Measurements from ENCODE around the gene SEC23B. TPM values are rescaled to one million over a fixed set of nuclear protein-coding genes. Genes with fewer than 3 reads are reported as not detected.
A peak's percentile ranks its signal among the peaks of the same experiment; 100 is the strongest.

SEC23B gene
- total and polyA plus RNA-seq, 2 donors (not counting 3 experiments of a cell fraction or from before 2014, with no cell fraction given) = 38.0 to 44.0 TPM

GRCh38 chr20:18496740-18497592 is 10.8 kb upstream of the SEC23B start, which contains the start of gene RBBP9:
Gene RBBP9, minus strand, starts transcription at chr20:18497225. Its CDS starts 58 bp downstream, at chr20:18497167.
- peak; percentile 62 for FAIRE-seq
- Histone ChIP-seq H3K9me1 (replicated peaks; ENCODE audit: control insufficient read depth, extremely low read depth, insufficient read depth, low read length) (no peaks in the 10 kb centered on the region), H4K20me1 (replicated peaks; ENCODE audit: control insufficient read depth, extremely low read depth, insufficient read depth, low read length) (no peaks in the 10 kb centered on the region), H3K9me3 (replicated peaks; ENCODE audit: control insufficient read depth, insufficient read depth, low read length) (no peaks in the 10 kb centered on the region), H3K9ac (replicated peaks; ENCODE audit: extremely low read depth, insufficient read depth, low read length) (peak within 1 kb of the TSS; percentile 40), H3K27me3 (ENCODE audit: control insufficient read depth in 2 of 2, insufficient read depth in 2 of 2, low read length in 2 of 2) (no peaks in the 10 kb centered on the region), H3K4me3 (replicated peaks in 1 of 3; ENCODE audit: insufficient read depth in 1 of 3, low read depth in 1 of 3, low read length in 3 of 3) (peak within 1 kb of the TSS; percentile 52 to 86 (median 77)), H3K36me3 (ENCODE audit: control insufficient read depth in 2 of 2, extremely low read depth in 1 of 2, insufficient read depth in 2 of 2, low read length in 2 of 2) (no peaks in the 10 kb centered on the region), H3K4me1 (ENCODE audit: control insufficient read depth, extremely low read depth, insufficient read depth, low read length) (peaks cover 10% of the 10 kb centered on the region), H3K79me2 (ENCODE audit: control insufficient read depth, insufficient read depth, low read length) (peaks cover 4% of the 10 kb centered on the region), H3K27ac (ENCODE audit: insufficient read depth, low read depth, low read length) (no peak within 1 kb of the TSS), H2AFZ (ENCODE audit: low read depth, low read length) (peak within 1 kb of the TSS; percentile 87), H3K4me2 (ENCODE audit: insufficient read depth, low read length) (peak within 1 kb of the TSS; percentile 95)
- CTCF ChIA-PET = interaction anchor here (0.7 to 1.9 kb wide), 6 partner anchors 10 to 30 kb away, joined by 3 to 6 read pairs (median 4); partner anchors contain the start of genes DZANK1, POLR3F and SEC23B
- POLR2A ChIA-PET = interaction anchor here (0.6 to 2.1 kb wide), 2 partner anchors 10 to 73 kb away, joined by 5 to 13 read pairs; partner anchors contain the start of gene SEC23B
- BruUV-seq (replicated peaks) = TSS peak; percentile 34
- peak; percentile 57 for TF ChIP-seq POLR2AphosphoS5 (IDR thresholded peaks at IDR 0.05; ENCODE audit: insufficient read depth, low read depth, low read length)
- TF ChIP-seq MYC (IDR thresholded peaks at IDR 0.05; ENCODE audit: low read depth, low read length) = no peak
- no peak for TF ChIP-seq MAX (IDR thresholded peaks at IDR 0.05; ENCODE audit: insufficient read depth, insufficient read length)
- TF ChIP-seq POLR2A (IDR thresholded peaks at IDR 0.05; ENCODE audit: low read depth, low read length) = peak; percentile 63
- TF ChIP-seq, protein P1, sequence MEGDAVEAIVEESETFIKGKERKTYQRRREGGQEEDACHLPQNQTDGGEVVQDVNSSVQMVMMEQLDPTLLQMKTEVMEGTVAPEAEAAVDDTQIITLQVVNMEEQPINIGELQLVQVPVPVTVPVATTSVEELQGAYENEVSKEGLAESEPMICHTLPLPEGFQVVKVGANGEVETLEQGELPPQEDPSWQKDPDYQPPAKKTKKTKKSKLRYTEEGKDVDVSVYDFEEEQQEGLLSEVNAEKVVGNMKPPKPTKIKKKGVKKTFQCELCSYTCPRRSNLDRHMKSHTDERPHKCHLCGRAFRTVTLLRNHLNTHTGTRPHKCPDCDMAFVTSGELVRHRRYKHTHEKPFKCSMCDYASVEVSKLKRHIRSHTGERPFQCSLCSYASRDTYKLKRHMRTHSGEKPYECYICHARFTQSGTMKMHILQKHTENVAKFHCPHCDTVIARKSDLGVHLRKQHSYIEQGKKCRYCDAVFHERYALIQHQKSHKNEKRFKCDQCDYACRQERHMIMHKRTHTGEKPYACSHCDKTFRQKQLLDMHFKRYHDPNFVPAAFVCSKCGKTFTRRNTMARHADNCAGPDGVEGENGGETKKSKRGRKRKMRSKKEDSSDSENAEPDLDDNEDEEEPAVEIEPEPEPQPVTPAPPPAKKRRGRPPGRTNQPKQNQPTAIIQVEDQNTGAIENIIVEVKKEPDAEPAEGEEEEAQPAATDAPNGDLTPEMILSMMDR (IDR thresholded peaks at IDR 0.05; ENCODE audit: extremely low read depth in 1 of 2, insufficient read depth in 1 of 2, low read depth in 1 of 2, low read length in 2 of 2) = no peak
- no peak for TF ChIP-seq JUN (IDR thresholded peaks at IDR 0.05; ENCODE audit: borderline replicate concordance, insufficient read depth, insufficient read length, low read depth)
- TF ChIP-seq EZH2 (IDR thresholded peaks at IDR 0.05; ENCODE audit: borderline replicate concordance, low read depth, low read length, severe bottlenecking) = no peak
- no peak for TF ChIP-seq FOS (IDR thresholded peaks at IDR 0.05; ENCODE audit: borderline replicate concordance, insufficient read depth, low read length)
- peak; percentile 85 for DNase-seq (ENCODE audit: low read depth, low spot score)
- intact Hi-C loops (cut with micrococcal nuclease) (loop anchor here (1.0 kb wide), 2 partner anchors 10 to 30 kb away; partner anchors contain the start of genes DZANK1, POLR3F and SEC23B), dilution Hi-C loops (cut with MboI; ENCODE audit: extremely low pct_ligation_motif_present, low sequenced_read_pairs) (no loop called here)

Data from endothelial cell of umbilical vein (primary cell).